ENCODE results near the gene IFI44L. TPM values are rescaled to one million over a fixed set of nuclear protein-coding genes. Genes with fewer than 3 reads are reported as not detected.

The IFI44L gene
- polyA plus RNA-seq, 1 donor (not counting 4 experiments of a cell fraction or from before 2014, with no cell fraction given), result 34.8 TPM

GRCh38 chr1:78687315-78687714 is 67.1 kb downstream of the IFI44L start:
- H3K4me2 ChIP-seq (ENCODE audit: control insufficient read depth, extremely low read depth, insufficient read depth, low read depth, low read length), result no peak overlapping the region
- H3K9me3 ChIP-seq (ENCODE audit: control insufficient read depth, low read depth, low read length), result no peaks in the 10 kb centered on the region
- dilution Hi-C loops (cut with MboI; ENCODE audit: extremely low pct_ligation_motif_present, low sequenced_read_pairs), result no loop called here
- no peak overlapping the region for H3K9ac ChIP-seq (ENCODE audit: control insufficient read depth, extremely low read depth, insufficient read depth, low read length)
- H3K9me1 ChIP-seq (ENCODE audit: control insufficient read depth, extremely low read depth, insufficient read depth, low read length), result no peaks in the 10 kb centered on the region
- H3K36me3 ChIP-seq (ENCODE audit: control insufficient read depth in 2 of 2, extremely low read depth in 1 of 2, insufficient read depth in 2 of 2, low read length in 2 of 2), result no peaks in the 10 kb centered on the region
- H4K20me1 ChIP-seq (ENCODE audit: control insufficient read depth, extremely low read depth, insufficient read depth, low read length), result no peaks in the 10 kb centered on the region
- FAIRE-seq, result no peak
- TF ChIP-seq CTCF (optimal IDR thresholded peaks at IDR 0.05 in 1 of 3, IDR thresholded peaks at IDR 0.05 in 1 of 3, conservative IDR thresholded peaks at IDR 0.05 in 1 of 3; ENCODE audit: extremely low read depth in 1 of 3, insufficient read depth in 2 of 3, low read length in 3 of 3), result no peak
- TF ChIP-seq EZH2 (IDR thresholded peaks at IDR 0.05; ENCODE audit: low read length), result no peak
- H3K4me1 ChIP-seq (ENCODE audit: control insufficient read depth, extremely low read depth, insufficient read depth, low read length), result peaks cover 4% of the 10 kb centered on the region
- no peak overlapping the region for H3K4me3 ChIP-seq (ENCODE audit: control insufficient read depth in 2 of 3, extremely low read depth in 1 of 3, insufficient read depth in 2 of 3, low read depth in 1 of 3, low read length in 3 of 3)
- H3K27me3 ChIP-seq (ENCODE audit: control insufficient read depth, extremely low read depth, insufficient read depth, low read length), result no peaks in the 10 kb centered on the region
- H3K79me2 ChIP-seq (ENCODE audit: control insufficient read depth, insufficient read depth, low read length), result no peaks in the 10 kb centered on the region
- DNase-seq (ENCODE audit: low read depth, low spot score), result no peak
- no peak overlapping the region for H3K27ac ChIP-seq (ENCODE audit: control insufficient read depth, insufficient read depth, low read length)
- H2AFZ ChIP-seq (ENCODE audit: control insufficient read depth, low read length), result no peak overlapping the region

- no peak overlapping the region for H3K9ac ChIP-seq (ENCODE audit: control insufficient read depth, extremely low read depth, insufficient read depth, low read length)
- no peak for FAIRE-seq
- no peak for DNase-seq (ENCODE audit: low read depth, low spot score)
- peaks cover 4% of the 10 kb centered on the region for H3K4me1 ChIP-seq (ENCODE audit: control insufficient read depth, extremely low read depth, insufficient read depth, low read length)
- no peaks in the 10 kb centered on the region for H3K9me3 ChIP-seq (ENCODE audit: control insufficient read depth, low read depth, low read length)
- no peak overlapping the region for H3K4me2 ChIP-seq (ENCODE audit: control insufficient read depth, extremely low read depth, insufficient read depth, low read depth, low read length)
- no peaks in the 10 kb centered on the region for H3K79me2 ChIP-seq (ENCODE audit: control insufficient read depth, insufficient read depth, low read length)
- dilution Hi-C loops (cut with MboI; ENCODE audit: extremely low pct_ligation_motif_present, low sequenced_read_pairs), result no loop called here
- H3K9me1 ChIP-seq (ENCODE audit: control insufficient read depth, extremely low read depth, insufficient read depth, low read length), result no peaks in the 10 kb centered on the region
- H4K20me1 ChIP-seq (ENCODE audit: control insufficient read depth, extremely low read depth, insufficient read depth, low read length), result no peaks in the 10 kb centered on the region
- no peaks in the 10 kb centered on the region for H3K36me3 ChIP-seq (ENCODE audit: control insufficient read depth in 2 of 2, extremely low read depth in 1 of 2, insufficient read depth in 2 of 2, low read length in 2 of 2)
- no peaks in the 10 kb centered on the region for H3K27me3 ChIP-seq (ENCODE audit: control insufficient read depth, extremely low read depth, insufficient read depth, low read length)
- H2AFZ ChIP-seq (ENCODE audit: control insufficient read depth, low read length), result no peak overlapping the region
- H3K4me3 ChIP-seq (ENCODE audit: control insufficient read depth in 2 of 3, extremely low read depth in 1 of 3, insufficient read depth in 2 of 3, low read depth in 1 of 3, low read length in 3 of 3), result no peak overlapping the region
- no peak for TF ChIP-seq CTCF (optimal IDR thresholded peaks at IDR 0.05 in 1 of 3, IDR thresholded peaks at IDR 0.05 in 1 of 3, conservative IDR thresholded peaks at IDR 0.05 in 1 of 3; ENCODE audit: extremely low read depth in 1 of 3, insufficient read depth in 2 of 3, low read length in 3 of 3)
- TF ChIP-seq EZH2 (IDR thresholded peaks at IDR 0.05; ENCODE audit: low read length), result no peak
- H3K27ac ChIP-seq (ENCODE audit: control insufficient read depth, insufficient read depth, low read length), result no peak overlapping the region
Measured at GRCh38 chr1:78687914-78688313, 67.7 kb downstream of the IFI44L start.
